IPS-NIHi11 (cell line): ENCODE results near the gene CSNK2B.

Experiments used
- DNase-seq: peaks from one replicate; pipeline ENCODE4 v3.0.0; 2012; ENCODE audit warnings: mixed read lengths, low spot score

Gene CSNK2B

DNA sequence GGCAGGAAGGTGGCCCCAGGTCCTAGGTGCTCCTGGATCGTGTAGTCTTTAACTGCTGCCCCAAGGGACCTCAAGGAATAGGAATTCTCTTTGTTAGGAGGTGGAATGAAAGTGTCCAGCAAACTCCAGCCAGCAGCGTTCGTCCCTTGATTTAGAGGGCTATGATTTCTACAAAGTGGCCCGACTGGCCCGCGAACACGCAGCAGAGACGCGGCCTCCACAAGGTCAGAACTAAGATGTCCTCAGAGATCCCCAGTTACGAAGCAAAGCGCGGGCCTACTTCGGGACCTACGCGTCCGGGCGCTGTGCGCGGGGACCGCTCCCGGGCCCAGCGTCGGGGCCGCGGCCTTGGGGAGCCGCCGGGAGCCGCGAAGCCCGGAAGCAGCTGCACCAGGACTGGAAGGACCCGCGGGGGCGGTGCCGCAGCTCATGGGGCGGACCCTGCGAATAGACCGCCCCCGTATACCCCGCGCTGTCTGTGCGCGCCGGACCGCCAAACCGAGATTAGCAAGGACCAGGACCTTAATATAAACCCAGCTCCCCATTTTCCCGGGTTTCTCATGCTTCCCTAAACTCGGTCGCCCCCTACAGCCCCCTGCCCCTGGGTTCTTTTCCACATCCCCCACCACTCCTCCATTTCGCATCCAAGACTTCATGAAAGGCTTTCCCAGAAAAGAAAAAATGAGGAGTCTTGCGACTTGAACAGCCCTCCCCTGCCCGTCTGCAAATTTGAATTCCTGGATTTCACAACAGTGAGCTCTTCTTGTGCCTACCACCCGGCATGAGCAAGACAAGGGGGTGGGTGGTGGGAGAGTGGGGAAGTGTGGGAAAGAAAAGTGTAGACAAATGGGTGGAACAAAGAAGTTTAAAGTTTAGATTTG lies 5.3 kb upstream of the CSNK2B start, which contains the start of gene C6orf47:
C6orf47 (minus strand) TSS at position 398 of the 881 bp plus-strand sequence. CDS start 831 bp downstream, outside the sequence.
- DNase-seq, result peak; percentile 92

DNA sequence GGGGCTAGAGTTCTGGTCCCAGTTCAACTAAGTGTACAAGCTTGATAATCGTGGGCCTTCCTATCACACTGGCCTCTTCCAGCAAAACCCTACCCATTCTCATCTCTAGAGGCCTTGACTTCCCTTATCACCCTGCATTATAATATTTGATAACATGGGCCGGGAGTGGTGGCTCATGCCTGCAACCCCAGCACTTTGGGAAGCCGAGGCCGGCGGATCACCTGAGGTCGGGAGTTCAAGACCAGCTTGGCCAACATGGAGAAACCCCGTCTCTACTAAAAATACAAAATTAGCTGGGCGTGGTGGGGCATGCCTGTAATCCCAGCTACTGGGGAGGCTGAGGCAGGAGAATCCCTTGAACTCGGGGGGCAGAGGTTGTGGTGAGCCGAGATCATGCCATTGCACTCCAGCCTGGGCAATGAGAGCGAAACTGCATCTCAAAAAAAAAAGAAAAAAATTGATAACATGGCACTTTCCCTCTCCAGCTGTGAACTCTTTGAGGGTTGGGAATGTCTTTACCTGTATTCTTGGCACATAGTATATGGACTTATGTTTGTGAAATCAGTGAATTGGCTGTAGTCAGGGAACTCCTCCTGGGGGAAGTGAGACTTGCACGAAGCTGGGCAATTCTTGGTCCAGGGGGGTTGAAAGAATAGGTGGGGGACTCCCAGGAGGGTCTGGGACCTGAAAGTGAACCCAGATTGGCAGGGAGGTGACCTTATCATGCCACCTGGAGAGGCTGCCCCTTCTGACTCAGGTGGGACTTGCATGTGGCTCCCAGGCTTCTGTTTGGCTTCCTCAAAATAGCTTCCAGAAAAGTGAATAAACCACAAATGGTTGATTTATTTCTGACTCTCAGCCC lies 4.4 kb upstream of the CSNK2B start:
- DNase-seq, result no peak

DNA sequence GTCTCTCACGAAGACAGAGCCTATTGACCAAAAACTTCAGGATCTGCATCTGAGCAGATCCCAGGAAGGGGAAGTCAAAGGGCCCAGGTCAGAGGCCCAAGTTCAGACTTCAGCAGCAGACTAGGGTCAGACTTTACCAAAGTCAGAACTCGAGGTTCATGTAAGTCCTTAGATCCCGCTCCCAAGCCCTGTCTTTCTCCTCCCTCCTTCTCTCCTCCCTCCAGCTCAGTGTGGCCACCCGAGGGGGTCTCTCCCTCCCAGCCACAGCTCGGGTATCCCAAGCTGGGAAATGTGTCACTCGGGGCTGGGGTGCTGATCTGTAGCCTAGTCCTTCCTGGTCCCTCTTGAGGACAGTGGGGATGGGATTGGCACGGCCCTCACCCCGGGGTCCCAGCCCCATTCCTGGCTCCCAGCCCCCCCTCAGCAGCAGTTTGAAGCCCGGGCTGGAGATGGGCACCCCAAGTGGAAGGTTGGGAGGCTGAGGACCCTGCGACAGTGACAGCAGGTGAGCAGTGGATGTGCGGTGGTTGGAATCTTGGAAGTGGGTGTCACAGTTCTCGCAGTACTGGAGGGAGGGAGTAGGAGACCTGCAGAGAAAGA lies 3.7 kb upstream of the CSNK2B start:
- no peak for DNase-seq

DNA sequence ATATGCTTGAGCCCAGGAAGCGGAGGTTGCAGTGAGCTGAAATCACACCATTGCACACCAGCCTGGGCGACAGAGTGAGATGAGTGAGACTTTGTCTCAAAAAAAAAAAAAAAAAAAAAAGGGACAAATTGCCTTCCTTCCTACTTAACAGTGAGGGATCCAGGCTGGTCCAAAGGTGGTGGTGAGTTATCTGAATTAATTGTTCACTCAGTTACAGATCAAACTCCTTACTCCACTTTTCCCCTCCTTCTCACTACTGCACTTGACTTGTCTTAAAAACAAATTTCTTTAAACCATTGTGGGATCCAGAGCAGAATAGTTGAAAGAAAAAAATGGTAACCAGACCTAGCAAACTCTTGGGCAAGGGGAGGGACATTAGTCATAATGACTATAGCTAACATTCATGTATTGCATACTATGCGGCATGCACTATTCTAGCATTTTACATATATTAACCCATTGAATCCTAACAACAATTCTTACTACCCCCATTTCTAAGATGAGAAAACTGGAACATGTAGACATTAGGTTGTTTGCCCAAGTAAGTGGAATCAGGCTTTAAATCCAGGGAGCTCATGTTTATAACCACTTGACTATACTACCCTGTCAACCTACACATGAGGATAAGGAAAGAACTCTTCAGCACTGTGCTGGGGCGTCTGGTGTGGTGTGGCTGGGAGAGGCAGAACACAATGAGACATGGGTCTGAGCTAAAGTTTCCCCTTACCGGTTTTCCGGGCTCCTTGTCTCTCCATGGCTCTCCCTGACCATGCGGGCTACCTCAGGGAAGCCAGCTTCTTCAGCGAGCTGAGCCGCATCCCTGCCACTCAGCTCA lies 2.5 kb upstream of the CSNK2B start:
- DNase-seq, result no peak

DNA sequence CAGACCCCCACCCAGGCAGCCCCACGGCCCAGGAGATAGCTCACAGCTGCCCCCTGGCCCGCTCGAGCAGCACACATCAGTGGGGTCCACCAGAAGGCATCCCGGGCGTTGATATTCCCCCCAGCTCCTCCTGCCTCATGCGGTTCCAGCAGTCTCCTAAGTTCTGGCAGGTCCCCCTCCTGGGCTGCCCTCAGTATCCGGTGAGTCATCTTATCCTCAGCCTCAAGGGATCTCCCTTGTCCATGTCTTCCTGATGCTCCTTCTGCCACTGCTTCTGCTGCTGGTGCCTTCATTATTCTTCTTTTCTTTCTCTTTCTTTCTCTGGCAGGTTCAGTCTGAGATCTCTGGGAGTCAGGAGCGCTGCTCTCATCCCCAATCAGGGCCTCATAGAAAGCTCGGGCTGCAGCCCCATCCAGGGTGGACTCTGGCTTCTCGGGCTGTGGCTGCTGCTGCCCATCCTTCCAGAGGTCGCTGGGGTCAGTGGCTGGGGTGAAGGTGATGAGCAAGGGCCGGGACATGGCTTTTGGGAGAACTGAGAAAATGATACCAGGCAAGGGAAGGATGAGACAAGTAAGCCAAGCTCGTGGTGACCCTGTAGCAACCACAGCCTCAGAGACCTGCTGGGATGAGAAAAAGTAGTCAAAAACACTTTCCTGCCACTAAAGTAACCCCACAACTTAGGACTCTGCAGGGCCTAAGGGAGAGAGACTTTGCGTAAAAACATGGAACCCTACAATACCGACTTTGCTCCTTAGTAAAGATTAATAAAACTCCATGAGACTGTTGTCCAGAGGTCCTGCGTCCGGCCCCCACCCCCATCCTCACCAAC lies 1.7 kb upstream of the CSNK2B start:
- DNase-seq, result no peak

DNA sequence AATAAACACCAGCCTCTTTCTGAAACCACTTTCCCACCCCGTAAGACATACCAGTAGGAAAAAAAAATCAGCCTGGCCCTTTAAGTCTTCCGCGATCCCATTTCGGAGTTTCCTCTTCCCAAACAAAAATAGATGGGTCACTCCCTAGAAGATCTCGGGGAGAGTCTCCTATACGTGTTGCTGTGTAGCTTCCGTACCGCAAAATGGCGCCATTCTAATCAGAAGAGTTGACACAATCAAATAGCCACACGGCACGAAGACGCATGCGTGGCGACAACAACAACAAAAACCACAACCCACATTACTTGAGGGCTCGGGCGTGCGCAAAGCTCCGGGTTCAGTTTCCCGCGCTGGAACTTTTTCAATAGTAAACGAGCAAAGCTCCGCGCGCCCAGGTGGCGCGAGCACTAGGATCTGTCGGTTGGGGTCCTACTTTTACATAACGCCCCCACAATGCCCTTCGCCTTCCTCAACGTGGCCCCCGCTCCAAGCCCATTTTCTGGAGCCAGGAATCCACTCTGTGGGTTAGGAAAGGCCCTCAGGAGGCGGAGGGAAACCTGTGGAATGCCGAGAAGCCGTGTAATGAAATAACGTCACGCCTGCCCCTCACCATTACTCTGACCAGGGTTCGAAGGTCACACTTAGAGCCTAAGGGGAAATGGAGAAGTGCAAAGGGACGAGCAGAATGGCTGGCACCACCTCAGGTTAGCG lies 935 bp upstream of the CSNK2B start, which contains the start of gene GPANK1:
GPANK1 (minus strand) TSS at position 208 of the 711 bp plus-strand sequence. CDS start 519 bp downstream, outside the sequence.
- DNase-seq, result peak; percentile 55

DNA sequence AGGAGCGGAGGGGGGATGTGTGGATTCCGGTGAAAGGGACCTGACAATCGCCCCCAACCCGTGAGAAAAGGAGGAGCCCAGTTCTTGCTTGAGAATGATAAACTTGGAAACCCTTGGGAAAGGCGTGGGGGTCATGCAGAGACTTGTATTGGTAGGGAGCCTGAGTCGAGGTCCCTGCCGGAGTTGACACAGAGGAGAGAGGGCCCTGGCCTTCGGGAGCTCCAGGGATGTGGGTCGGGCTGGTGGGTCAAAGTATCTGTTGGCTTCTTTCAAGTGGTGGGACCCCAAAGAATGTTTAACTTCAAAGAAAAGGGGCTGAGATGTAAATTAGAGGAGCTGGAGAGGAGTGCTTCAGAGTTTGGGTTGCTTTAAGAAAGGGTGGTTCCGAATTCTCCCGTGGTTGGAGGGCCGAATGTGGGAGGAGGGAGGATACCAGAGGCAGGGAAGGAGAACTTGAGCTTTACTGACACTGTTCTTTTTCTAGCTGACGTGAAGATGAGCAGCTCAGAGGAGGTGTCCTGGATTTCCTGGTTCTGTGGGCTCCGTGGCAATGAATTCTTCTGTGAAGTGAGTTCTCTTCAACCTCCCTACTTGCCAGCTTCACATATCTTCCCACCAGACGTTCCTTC lies 571 bp downstream of the CSNK2B start:
- DNase-seq, result no peak

DNA sequence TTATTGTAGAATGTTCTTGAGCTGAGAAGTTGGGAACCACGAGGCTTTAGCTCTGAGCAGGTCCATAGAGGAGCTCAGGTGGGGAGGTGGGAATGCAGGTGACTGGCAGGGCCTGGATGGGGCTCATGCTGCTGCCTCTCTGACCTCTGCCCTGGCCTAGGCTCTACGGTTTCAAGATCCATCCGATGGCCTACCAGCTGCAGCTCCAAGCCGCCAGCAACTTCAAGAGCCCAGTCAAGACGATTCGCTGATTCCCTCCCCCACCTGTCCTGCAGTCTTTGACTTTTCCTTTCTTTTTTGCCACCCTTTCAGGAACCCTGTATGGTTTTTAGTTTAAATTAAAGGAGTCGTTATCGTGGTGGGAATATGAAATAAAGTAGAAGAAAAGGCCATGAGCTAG lies 3.8 kb downstream of the CSNK2B start, which contains the start of gene LY6G5B:
LY6G5B (plus strand) TSS at position 301 of the 400 bp plus-strand sequence. CDS start 975 bp downstream, outside the sequence.
- DNase-seq, result no peak

DNA sequence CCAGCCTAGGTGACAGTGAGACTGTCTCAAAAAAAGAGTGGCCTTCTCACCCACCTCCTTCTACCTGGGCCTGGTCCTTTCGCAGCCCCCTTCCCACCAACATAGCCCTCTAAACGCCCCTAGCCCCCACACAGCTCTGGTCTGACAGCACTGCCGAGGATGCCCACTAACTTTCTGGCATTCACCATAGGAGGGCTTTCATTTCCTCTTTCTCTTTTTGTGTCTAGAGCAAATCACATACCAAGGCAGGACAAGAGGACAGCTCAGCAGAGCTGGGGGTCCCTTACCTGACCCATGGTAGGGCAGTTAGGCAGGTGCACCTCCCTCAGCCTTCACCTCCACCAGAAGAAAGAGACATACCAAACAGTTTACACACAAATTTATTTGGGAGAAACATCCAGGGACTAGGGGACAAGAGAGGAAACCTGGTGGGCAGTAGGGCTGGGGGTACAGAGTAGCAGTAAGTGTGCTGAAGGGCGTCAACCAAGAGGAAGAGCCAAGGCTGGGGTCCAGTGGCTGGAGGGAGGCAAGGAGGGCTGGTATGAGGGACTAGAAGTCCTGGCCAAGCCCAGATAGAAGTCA lies 10.5 kb downstream of the CSNK2B start:
- DNase-seq, result no peak

DNA sequence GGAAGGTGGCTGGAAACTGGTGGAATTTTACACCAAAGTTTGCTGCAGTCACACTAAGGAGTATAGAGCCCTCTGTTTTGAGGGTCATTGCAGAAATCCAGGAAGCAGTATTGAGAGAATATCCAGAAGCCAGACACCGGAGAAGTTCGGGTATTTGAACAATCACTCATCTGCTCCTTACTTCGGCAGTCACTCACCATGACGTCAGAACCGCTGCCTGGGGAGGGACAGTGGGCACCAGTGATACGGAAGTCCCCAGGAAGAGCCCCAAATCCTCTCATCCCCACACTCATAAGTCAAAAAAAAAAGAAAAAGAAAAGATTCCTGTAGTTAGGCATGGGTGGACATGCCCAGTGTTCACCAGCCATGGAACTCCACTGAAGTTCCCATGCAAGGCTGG lies 11.0 kb downstream of the CSNK2B start:
- DNase-seq, result no peak

DNA sequence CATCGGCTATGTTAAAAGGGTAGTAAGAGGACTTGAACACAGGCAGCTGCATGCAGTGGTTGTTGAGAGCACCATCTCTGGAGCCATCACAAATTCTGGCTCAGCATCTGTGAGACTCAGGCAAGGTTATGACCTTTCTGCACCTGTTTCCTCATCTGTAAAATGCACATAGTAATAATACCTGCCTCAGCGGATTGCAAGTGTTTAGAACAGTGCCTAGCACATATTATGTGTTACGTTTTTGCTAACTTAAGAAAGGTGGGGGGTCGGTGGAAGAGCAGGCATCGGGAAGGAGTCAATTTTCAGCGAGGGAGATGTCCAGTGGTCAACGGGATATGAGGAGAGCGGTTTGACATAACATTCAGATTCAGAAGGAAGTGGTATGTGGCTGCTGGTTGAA lies 12.1 kb downstream of the CSNK2B start:
- no peak for DNase-seq

DNA sequence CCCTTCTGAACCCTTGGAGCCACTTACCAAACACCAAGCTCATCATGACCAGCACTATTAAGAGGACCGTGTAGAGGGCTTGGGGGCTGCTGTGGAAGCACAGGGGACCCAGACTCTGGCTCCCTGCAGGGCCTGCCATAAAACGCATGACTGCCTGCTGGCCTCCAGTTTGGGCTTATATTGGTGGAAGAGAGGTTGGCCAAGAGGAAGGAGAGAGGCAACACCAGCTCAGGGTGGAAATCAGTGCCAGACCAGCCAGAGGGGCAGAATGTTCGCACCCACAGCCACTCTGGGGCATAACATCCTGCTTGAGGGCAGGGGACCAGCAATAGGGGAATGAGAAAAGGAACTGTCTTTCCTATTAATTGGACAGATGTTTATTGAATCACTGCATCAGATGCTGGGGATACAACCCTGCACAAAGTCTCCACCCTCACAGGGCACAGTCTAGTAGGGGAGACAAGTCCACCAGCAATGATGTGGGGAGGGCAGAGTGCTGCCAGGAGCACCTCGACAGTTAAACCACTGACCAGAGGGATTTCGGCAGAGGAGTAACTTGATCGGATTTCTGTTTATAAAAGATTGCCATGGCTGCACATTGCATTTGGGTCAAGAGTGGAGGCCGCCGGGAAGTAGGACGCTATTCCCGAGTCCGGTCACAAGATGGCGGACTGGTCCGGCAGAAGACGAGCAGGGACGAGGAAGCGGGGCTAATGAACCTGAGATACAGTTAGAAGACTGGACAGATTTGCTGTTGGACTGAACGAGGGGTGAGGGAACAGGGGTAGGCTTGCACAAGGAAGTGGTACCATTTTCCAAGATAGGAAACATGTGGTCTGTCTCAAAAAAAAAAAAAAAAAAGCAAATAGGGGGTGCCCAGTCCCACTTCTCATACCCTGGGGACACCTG lies 14.6 kb downstream of the CSNK2B start, which contains the start of gene LY6G5C:
LY6G5C (minus strand) TSS at position 842 of the 909 bp plus-strand sequence; CDS start at position 148, 694 bp downstream.
- DNase-seq, result peak; percentile 76

DNA sequence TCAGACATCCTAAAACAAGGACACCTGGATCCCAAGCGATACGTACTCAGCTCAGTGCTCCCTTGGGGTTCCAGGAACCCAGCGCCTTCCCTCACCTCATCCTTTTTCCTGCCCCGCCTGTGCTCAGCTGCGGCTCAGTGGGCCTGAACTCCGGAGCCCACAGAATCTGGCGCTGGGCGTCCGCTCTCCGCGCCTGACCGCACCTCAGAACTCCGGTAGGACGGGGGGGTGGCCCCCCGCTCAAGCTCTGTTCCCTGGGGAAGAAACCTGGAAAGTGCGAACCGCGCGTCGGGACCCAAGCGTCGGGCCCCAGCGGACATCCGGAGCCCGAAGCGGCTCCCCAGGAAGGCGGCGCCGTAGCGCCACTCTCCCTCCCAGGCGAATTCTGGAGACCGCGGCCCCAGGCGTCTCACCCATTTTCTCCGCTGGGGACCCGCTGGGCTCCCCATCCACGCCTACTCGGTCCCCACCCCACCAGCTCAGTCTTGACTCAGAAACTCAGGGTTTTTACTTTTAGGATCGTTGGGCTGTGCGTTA lies 15.3 kb downstream of the CSNK2B start:
- DNase-seq, result peak; percentile 67

DNA sequence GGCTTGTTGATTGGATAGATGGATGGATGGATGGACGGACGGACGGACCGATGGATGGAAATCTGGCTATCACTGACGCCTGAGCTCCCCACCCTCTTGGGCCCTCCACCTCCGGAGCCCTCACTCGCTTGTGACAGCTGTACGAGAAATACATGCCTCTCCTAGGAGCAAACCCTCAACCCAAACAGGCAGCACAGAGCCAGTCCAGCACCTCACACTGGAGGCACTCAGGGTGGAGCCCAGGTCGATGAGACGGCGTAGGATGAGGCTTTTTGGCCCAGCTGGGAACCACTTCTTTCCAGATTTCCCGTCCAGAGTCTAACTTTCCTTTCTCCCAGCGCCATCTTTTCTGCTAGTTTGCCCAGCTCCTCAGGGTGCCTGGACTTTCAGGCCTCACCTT lies 17.7 kb downstream of the CSNK2B start:
- DNase-seq, result no peak

DNA sequence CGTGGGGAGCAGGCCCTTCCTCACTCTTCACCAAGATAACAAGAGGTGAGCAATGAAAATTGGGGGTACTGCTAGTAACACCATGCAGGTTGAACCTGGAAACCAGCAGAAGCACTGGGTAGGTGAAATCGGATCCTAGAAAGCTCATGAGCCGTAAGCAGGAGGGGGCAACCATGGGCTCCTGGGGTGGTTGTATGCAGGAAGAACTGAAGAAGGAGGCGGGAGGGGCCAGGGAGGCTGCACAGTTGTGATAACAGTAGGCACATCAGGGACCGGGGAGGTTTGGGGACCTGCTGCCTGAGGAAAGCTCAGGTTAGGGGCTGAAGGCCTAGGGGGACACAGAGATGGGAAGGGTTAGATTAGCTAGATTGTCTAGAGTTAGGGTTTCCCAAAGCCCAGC lies 20.6 kb downstream of the CSNK2B start:
- no peak for DNase-seq

DNA sequence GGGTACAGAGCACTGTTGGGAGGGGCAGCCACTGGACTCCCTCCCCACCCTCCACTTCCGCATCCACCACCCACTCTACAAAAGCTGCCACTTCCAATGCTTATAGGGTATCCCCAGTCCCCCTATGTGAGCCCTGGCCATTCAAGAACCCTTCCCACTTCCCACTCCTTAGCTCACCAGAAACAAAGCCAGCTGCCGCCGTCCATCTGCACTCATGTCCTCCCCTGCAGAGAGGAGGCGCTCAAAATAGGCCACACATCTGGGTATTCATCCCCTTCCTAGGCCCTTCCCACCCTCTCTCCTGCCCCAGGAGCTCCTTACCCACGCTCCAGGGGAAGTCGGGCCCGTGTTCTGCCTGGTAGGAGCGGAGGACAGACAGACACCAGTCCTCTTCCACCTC lies 21.4 kb downstream of the CSNK2B start:
- DNase-seq, result no peak
